ENCODE measurements around the gene ANKRD12.
A peak's percentile ranks its signal among the peaks of the same experiment; 100 is the strongest.
"Not testable (repeated sequence)": the region's sequence is repeated elsewhere in the genome, so short reads cannot be mapped to it uniquely, and the experiment has no call there.

The ANKRD12 gene

GRCh38 chr18:9234528-9234927 is 97.9 kb downstream of the ANKRD12 start:
- DNase-seq: no peak

GRCh38 chr18:9237981-9238380 is 101.4 kb downstream of the ANKRD12 start:
- DNase-seq: peak; percentile 13

GRCh38 chr18:9239720-9240119 is 103.1 kb downstream of the ANKRD12 start:
- DNase-seq: no peak

GRCh38 chr18:9240270-9240669 is 103.7 kb downstream of the ANKRD12 start:
- peak; percentile 35 for DNase-seq

GRCh38 chr18:9243029-9243428 is 106.4 kb downstream of the ANKRD12 start:
- DNase-seq: peak; percentile 38

- DNase-seq: peak; percentile 43
These were observed 107.8 kb downstream of the ANKRD12 start for GRCh38 chr18:9244376-9244775.

- no peak for DNase-seq
These were observed 112.1 kb downstream of the ANKRD12 start for GRCh38 chr18:9248661-9249060.

GRCh38 chr18:9249254-9249653 is 112.7 kb downstream of the ANKRD12 start:
- DNase-seq: no peak

GRCh38 chr18:9259173-9259572 is 122.6 kb downstream of the ANKRD12 start:
- no peak for DNase-seq

GRCh38 chr18:9260388-9261380 is 124.1 kb downstream of the ANKRD12 start:
- DNase-seq: no peak

GRCh38 chr18:9263264-9263663 is 126.7 kb downstream of the ANKRD12 start:
- DNase-seq: no peak

GRCh38 chr18:9264797-9265196 is 128.2 kb downstream of the ANKRD12 start:
- DNase-seq: not testable (repeated sequence)

- DNase-seq: no peak
These were observed 136.6 kb downstream of the ANKRD12 start for GRCh38 chr18:9273221-9273620.

GRCh38 chr18:9275890-9276289 is 139.3 kb downstream of the ANKRD12 start:
- no peak for DNase-seq

- DNase-seq: no peak
These were observed 141.4 kb downstream of the ANKRD12 start for GRCh38 chr18:9278028-9278427.

- DNase-seq: no peak
These were observed 144.3 kb downstream of the ANKRD12 start for GRCh38 chr18:9280849-9281248.

- no peak for DNase-seq
These were observed 145.2 kb downstream of the ANKRD12 start for GRCh38 chr18:9281780-9282179.

- no peak for DNase-seq
These were observed 147.2 kb downstream of the ANKRD12 start for GRCh38 chr18:9283791-9284190.

GRCh38 chr18:9285604-9286003 is 149.0 kb downstream of the ANKRD12 start:
- DNase-seq: no peak

- DNase-seq: no peak
These were observed 150.5 kb downstream of the ANKRD12 start for GRCh38 chr18:9287036-9287435.

GRCh38 chr18:9289698-9290097 is 153.1 kb downstream of the ANKRD12 start:
- no peak for DNase-seq

- no peak for DNase-seq
These were observed 153.6 kb downstream of the ANKRD12 start for GRCh38 chr18:9290156-9290555.

GRCh38 chr18:9292047-9292446 is 155.5 kb downstream of the ANKRD12 start:
- DNase-seq: no peak

- DNase-seq: no peak
These were observed 157.4 kb downstream of the ANKRD12 start for GRCh38 chr18:9293948-9294347.

All from inflammatory macrophage treated with lipopolysaccharide for 4 hours (primary cell).